K562 (cell line): ENCODE results near the gene KCNH2. TPM values are rescaled to one million over a fixed set of nuclear protein-coding genes. Genes with fewer than 3 reads are reported as not detected.

Source experiments
- CHD1 ChIP-seq: fragments of 200-600 bp; sonication (generic); IDR thresholded peaks from one replicate; pipeline ENCODE4 v1.6.1; 2012; ENCODE audit warnings: mild to moderate bottlenecking, moderate library complexity, low read length, inconsistent platforms
- CHD4 ChIP-seq: fragments of 200-600 bp; sonication (generic); IDR thresholded peaks from 3 replicates; pipeline ENCODE4 v1.6.1; 2012; ENCODE audit warnings: low read depth, mild to moderate bottlenecking, mixed read lengths, low read length, inconsistent platforms; ENCODE audit not compliant: insufficient read depth, insufficient replicate concordance, poor library complexity, severe bottlenecking
- CTCF ChIP-seq, 3 experiments: IDR thresholded peaks in 2 of 3; conservative IDR thresholded peaks in 1 of 3; 2 replicates each; pipeline ENCODE4 v1.5.1; 2011 to 2012; ENCODE audit warnings: low read length in 3 of 3, mild to moderate bottlenecking in 3 of 3, control low read depth in 2 of 3, improper control_type of control experiment in 1 of 3, inconsistent platforms in 1 of 3, low read depth in 1 of 3, mixed read lengths in 1 of 3, moderate library complexity in 1 of 3; ENCODE audit not compliant: insufficient read depth in 2 of 3
- IFI16 ChIP-seq: fragments of 250-450 bp; sonication (Bioruptor Pico); IDR thresholded peaks from 2 replicates; pipeline ENCODE4 v2.1.2; 2022; ENCODE audit warnings: mild to moderate bottlenecking, inconsistent platforms
- MBD2 ChIP-seq: sonication (generic); IDR thresholded peaks from 2 replicates; pipeline ENCODE4 v1.6.1; 2016; ENCODE audit warnings: low read depth, borderline replicate concordance
- TOE1 ChIP-seq, 2 experiments: fragments of 450-650 bp in 1 of 2; sonication (generic) in 1 of 2; formaldehyde crosslinking in 1 of 2; IDR thresholded peaks; 2 replicates each; pipeline versions ENCODE4 v1.7.1 to v1.8.0; 2016 to 2022; ENCODE audit warnings: borderline replicate concordance in 2 of 2, mild to moderate bottlenecking in 2 of 2, antibody characterized with exemption in 1 of 2, inconsistent platforms in 1 of 2, low read depth in 1 of 2, missing genetic modification reagents in 1 of 2, moderate library complexity in 1 of 2
- XRCC3 ChIP-seq: fragments of 450-650 bp; IDR thresholded peaks from 2 replicates; pipeline ENCODE4 v1.6.1; 2017; ENCODE audit warnings: mild to moderate bottlenecking, moderate library complexity
- ZNF318 ChIP-seq, 2 experiments: fragments of 450-650 bp; IDR thresholded peaks; 2 replicates each; pipeline ENCODE4 v1.6.1; 2016; ENCODE audit warnings: mild to moderate bottlenecking in 2 of 2, borderline replicate concordance in 1 of 2, low read depth in 1 of 2, moderate library complexity in 1 of 2
- polyA plus RNA-seq, 8 experiments: library from polyadenylated mRNA; depleted of rRNA in 4 of 8; stranded (reverse) in 5 of 8; unstranded in 3 of 8; fragments of >200 nt; fragmentation: Nextera tagmentation in 2 of 8; fragmentation: Illumina TruSeq in 1 of 8; extraction: Ambion mirVana in 2 of 8; extraction: Trizol in 1 of 8; gene quantifications; 2 replicates each; pipeline versions ENCODE4 v1.2.1 to v1.2.3, GENCODE V29; 2011 to 2014; ENCODE audit warnings: inconsistent platforms in 1 of 8, missing spikeins in 1 of 8
- total RNA-seq, 7 experiments: library from RNA; depleted of rRNA in 6 of 7; stranded (reverse); fragments of >200 nt in 6 of 7; fragmentation: Illumina TruSeq in 2 of 7; extraction: Trizol in 2 of 7; gene quantifications; 2 replicates each; pipeline versions ENCODE4 v1.2.1 to v1.2.3, GENCODE V29; 2011 to 2021; ENCODE audit warnings: low replicate concordance in 1 of 7
- TF ChIP-seq, protein P1 (sequence below): sonication (generic); formaldehyde crosslinking; IDR thresholded peaks from 2 replicates; pipeline ENCODE4 v1.8.1; 2023; ENCODE audit warnings: missing genetic modification reagents, mild to moderate bottlenecking, borderline replicate concordance

The KCNH2 gene
- total and polyA plus RNA-seq, 9 of the 15 experiments (the other 6 are each of a cell fraction or from before 2014, with no cell fraction given), result 18.1 to 368 (median 218) TPM

DNA sequence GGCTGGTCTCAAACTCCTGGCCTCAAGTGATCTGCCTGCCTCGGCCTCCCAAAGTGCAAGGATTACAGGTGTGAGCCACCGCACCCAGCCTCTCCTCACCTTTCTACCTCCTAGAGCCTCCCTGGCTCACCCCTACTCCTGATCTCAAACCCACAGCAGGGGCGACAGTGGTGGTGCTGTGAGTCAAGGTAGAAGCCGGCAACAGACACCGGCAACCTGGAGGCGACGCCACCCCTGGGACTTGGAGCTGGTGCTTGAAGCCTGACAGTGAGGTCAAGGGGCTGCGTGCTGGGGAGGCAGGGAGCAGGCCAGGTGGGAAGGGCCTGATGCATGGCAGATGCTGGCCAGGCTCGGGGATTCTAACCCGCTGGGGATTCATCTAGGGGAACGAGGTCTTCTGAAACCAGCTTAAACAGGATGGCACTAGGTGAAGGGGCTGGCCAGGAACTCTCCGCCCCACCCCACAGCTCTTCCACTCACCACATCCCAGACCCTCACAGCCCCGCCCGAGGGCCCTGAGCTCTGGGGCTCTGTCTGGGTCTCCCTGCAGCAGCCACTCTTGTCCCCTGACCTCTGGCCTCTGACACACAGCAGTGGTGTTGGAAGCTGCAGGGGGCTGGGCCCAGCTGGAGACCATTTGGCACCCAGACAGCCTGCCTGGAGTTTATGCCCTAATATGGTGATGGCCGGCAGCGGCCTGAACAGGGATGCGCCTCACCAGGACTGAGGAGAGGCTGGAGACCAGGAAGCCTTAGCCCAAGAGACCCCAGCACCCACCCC lies 16.4 kb downstream of the KCNH2 start (continued):
- TF ChIP-seq ZNF318 (IDR thresholded peaks at IDR 0.05; ENCODE audit: borderline replicate concordance in 1 of 2, low read depth in 1 of 2) (no peak), TOE1 (IDR thresholded peaks at IDR 0.05; ENCODE audit: borderline replicate concordance) (no peak), TOE1 (CRISPR knock-in tag; IDR thresholded peaks at IDR 0.05; ENCODE audit: borderline replicate concordance, low read depth) (no peak), CTCF (IDR thresholded peaks at IDR 0.05 in 2 of 3, conservative IDR thresholded peaks at IDR 0.05 in 1 of 3; ENCODE audit: insufficient read depth in 2 of 3, low read depth in 1 of 3, low read length in 3 of 3) (no peak), MBD2 (no peak), IFI16 (CRISPR knock-in tag) (no peak), XRCC3 (no peak), CHD1 (no peak), CHD4 (no peak)
- TF ChIP-seq, protein P1, sequence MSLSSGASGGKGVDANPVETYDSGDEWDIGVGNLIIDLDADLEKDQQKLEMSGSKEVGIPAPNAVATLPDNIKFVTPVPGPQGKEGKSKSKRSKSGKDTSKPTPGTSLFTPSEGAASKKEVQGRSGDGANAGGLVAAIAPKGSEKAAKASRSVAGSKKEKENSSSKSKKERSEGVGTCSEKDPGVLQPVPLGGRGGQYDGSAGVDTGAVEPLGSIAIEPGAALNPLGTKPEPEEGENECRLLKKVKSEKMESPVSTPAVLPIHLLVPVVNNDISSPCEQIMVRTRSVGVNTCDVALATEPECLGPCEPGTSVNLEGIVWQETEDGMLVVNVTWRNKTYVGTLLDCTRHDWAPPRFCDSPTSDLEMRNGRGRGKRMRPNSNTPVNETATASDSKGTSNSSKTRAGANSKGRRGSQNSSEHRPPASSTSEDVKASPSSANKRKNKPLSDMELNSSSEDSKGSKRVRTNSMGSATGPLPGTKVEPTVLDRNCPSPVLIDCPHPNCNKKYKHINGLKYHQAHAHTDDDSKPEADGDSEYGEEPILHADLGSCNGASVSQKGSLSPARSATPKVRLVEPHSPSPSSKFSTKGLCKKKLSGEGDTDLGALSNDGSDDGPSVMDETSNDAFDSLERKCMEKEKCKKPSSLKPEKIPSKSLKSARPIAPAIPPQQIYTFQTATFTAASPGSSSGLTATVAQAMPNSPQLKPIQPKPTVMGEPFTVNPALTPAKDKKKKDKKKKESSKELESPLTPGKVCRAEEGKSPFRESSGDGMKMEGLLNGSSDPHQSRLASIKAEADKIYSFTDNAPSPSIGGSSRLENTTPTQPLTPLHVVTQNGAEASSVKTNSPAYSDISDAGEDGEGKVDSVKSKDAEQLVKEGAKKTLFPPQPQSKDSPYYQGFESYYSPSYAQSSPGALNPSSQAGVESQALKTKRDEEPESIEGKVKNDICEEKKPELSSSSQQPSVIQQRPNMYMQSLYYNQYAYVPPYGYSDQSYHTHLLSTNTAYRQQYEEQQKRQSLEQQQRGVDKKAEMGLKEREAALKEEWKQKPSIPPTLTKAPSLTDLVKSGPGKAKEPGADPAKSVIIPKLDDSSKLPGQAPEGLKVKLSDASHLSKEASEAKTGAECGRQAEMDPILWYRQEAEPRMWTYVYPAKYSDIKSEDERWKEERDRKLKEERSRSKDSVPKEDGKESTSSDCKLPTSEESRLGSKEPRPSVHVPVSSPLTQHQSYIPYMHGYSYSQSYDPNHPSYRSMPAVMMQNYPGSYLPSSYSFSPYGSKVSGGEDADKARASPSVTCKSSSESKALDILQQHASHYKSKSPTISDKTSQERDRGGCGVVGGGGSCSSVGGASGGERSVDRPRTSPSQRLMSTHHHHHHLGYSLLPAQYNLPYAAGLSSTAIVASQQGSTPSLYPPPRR (CRISPR knock-in tag), result no peak
